Neural crest cell (in vitro differentiated cells): ENCODE measurements around the gene ZNF385B. TPM values are rescaled to one million over a fixed set of nuclear protein-coding genes. Genes with fewer than 3 reads are reported as not detected.

Experiments
- DNase-seq: peaks from one replicate; pipeline ENCODE4 v3.0.0; 2021; ENCODE audit warnings: low read depth, mixed read lengths, low spot score
- H3K27ac Mint-ChIP-seq: one replicate; pipeline ENCODE4 v1.8.0; 2021; ENCODE audit warnings: mild to moderate bottlenecking, mixed read lengths; ENCODE audit not compliant: unreplicated experiment
- H3K27me3 Mint-ChIP-seq: 2 replicates; pipeline ENCODE4 v1.8.0; 2021; ENCODE audit warnings: low read depth, mild to moderate bottlenecking, mixed read lengths
- H3K36me3 Mint-ChIP-seq: 2 replicates; pipeline ENCODE4 v1.8.0; 2021; ENCODE audit warnings: low read depth, mild to moderate bottlenecking, mixed read lengths
- H3K4me1 Mint-ChIP-seq: 2 replicates; pipeline ENCODE4 v1.8.0; 2021; ENCODE audit warnings: mixed read lengths
- H3K4me3 Mint-ChIP-seq: one replicate; pipeline ENCODE4 v1.8.0; 2021; ENCODE audit warnings: mild to moderate bottlenecking, mixed read lengths
- H3K9me3 Mint-ChIP-seq: 2 replicates; pipeline ENCODE4 v1.8.0; 2021; ENCODE audit warnings: mixed read lengths
- total RNA-seq: library from RNA; stranded (reverse); gene quantifications from 2 replicates; pipeline ENCODE4 v1.2.1, GENCODE V29; 2021
- TF ChIP-seq, protein P1 (sequence below): fragments of 200-600 bp; sonication (generic); conservative IDR thresholded peaks from 2 replicates; pipeline ENCODE4 v1.5.0; 2021; ENCODE audit warnings: antibody characterized with exemption, mild to moderate bottlenecking

ZNF385B gene
- total RNA-seq, 1 donor from 2014 or later: 2.1 TPM

DNA sequence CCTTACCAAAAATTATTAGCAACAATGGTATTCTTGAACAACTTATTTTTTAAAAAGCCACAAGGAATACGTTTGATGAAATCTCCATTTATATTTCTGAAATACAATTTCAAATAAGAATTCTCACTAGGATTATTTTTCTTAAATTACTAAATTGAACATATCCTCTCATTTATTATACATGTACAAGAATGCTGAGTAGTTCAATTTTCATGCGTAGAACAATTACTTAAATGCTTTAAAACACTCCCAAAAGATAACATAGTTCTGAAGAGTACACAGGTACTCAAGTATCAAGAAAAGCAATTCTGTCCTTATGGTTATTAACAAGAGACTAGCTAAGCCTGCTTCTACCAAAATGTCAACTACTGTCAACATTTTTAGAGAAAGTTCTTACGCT lies 268.1 kb downstream of the ZNF385B start:
- H3K9me3 Mint-ChIP-seq: no peaks in the 10 kb centered on the region
- no peaks in the 10 kb centered on the region for H3K27me3 Mint-ChIP-seq
- no peak overlapping the region for H3K4me3 Mint-ChIP-seq
- TF ChIP-seq, protein P1, sequence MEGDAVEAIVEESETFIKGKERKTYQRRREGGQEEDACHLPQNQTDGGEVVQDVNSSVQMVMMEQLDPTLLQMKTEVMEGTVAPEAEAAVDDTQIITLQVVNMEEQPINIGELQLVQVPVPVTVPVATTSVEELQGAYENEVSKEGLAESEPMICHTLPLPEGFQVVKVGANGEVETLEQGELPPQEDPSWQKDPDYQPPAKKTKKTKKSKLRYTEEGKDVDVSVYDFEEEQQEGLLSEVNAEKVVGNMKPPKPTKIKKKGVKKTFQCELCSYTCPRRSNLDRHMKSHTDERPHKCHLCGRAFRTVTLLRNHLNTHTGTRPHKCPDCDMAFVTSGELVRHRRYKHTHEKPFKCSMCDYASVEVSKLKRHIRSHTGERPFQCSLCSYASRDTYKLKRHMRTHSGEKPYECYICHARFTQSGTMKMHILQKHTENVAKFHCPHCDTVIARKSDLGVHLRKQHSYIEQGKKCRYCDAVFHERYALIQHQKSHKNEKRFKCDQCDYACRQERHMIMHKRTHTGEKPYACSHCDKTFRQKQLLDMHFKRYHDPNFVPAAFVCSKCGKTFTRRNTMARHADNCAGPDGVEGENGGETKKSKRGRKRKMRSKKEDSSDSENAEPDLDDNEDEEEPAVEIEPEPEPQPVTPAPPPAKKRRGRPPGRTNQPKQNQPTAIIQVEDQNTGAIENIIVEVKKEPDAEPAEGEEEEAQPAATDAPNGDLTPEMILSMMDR: no peak
- peaks cover 11% of the 10 kb centered on the region for H3K4me1 Mint-ChIP-seq
- H3K27ac Mint-ChIP-seq: no peak overlapping the region
- no peaks in the 10 kb centered on the region for H3K36me3 Mint-ChIP-seq
- DNase-seq: no peak

DNA sequence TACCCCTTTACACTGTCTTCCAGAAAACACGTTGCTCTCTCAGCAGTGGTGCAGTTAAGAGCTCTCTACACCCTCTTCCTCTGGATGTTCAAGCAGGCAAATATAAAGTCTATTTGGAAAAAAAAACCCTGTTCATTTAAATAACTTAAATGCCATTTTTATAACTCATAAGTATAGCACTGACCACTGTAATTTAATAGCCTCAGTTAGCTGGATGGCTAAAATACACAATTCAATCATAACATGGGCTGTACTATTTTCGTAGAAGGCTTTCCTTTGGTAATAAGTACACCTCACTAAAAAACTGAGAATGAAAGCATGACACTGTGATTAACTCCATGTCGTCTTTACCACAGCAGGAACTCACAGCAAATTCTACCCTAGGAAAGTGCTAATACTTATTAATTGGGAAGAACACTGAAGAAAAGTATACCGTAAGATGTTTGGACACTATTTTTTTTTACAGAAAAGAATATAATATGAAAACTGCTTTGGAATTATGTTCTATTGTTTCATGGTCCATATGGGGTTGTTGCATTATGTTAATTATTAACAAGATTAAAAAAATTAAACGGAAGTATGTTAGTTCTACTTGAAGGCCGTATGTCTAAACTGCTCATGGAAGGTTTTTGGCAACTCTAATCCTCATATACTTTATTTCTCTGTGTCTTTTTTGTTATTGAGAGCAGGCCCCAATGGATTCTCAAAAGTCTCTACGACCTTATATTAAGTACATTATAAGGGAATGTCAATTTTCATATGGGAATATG lies 269.1 kb downstream of the ZNF385B start:
- H3K27me3 Mint-ChIP-seq: no peaks in the 10 kb centered on the region
- DNase-seq: no peak
- no peak overlapping the region for H3K27ac Mint-ChIP-seq
- no peaks in the 10 kb centered on the region for H3K36me3 Mint-ChIP-seq
- TF ChIP-seq, protein P1: no peak
- peaks cover 13% of the 10 kb centered on the region for H3K4me1 Mint-ChIP-seq
- H3K4me3 Mint-ChIP-seq: no peak overlapping the region
- no peaks in the 10 kb centered on the region for H3K9me3 Mint-ChIP-seq

DNA sequence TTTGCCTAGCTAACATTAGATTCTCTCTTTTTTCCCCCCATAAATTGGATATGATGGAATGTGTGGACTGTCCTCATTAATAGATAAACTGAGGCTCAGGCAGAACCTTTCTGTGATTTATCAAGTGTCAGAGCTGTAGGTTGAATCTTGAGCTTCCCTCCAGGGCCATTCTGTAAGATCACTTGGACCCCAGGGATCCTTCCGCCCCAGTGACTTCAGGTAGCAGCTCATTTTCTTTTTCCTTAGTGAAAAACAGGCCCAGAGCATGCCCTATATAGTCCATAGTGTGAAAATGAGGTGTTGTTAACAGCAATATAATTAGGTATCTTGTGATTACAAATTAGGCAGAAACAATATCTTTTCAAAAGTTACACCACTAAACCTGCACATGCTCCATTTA lies 269.7 kb downstream of the ZNF385B start:
- peaks cover 13% of the 10 kb centered on the region for H3K4me1 Mint-ChIP-seq
- H3K27me3 Mint-ChIP-seq: no peaks in the 10 kb centered on the region
- no peak overlapping the region for H3K4me3 Mint-ChIP-seq
- TF ChIP-seq, protein P1: no peak
- no peak overlapping the region for H3K27ac Mint-ChIP-seq
- no peaks in the 10 kb centered on the region for H3K36me3 Mint-ChIP-seq
- no peaks in the 10 kb centered on the region for H3K9me3 Mint-ChIP-seq
- no peak for DNase-seq

DNA sequence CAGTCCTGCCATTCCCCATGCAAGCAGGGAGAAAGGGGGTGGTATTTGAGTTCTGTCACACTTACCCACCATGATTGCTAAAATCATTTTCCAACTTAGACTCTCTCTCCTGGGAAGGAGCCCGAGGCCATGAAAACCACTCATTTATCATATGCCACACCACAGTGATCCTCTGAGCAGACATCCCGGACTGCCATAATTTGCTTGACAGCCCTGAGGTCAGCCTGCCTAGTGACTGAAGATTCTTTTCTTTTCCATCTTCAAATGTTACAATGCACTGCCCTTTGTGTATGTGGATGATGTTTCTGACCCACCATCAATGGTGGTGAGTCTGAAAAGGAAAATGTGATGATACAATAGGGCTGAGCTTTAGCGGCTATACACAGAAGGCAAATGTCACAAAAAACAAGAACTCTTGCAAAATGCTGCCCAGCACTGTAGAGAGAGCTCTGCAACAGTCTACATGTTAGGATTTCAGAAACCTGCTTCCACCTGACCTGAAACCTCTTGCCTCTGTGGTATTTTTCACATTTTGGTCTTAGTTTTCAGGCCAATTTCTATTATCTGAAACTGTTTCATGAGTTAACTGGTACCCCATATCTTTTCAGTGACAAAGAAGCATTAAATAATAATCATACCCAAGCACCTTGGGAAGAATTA lies 272.8 kb downstream of the ZNF385B start:
- Mint-ChIP-seq H3K36me3 (no peaks in the 10 kb centered on the region), H3K27ac (no peak overlapping the region), H3K9me3 (no peaks in the 10 kb centered on the region), H3K4me3 (no peak overlapping the region), H3K27me3 (no peaks in the 10 kb centered on the region), H3K4me1 (peaks cover 13% of the 10 kb centered on the region)
- TF ChIP-seq, protein P1: no peak
- DNase-seq: no peak

DNA sequence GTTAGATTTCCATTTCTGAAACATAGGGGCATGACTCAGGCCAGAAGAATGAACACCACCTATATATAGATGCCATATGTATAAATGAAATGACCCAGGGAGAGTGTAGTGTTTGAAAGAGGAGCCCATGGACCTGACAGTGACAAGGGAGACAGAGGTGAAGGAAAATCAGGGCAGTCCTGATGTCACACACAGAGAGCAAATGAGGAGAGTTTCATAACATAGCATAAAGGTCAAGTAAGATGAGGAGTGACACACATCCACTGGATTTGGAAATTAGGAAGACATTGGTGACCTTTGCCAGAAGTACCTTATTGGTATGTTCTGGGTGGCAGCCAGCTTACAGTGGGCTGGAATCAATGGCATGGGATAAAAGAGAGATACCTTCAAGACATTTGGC lies 276.7 kb downstream of the ZNF385B start:
- no peaks in the 10 kb centered on the region for H3K9me3 Mint-ChIP-seq
- no peak overlapping the region for H3K27ac Mint-ChIP-seq
- no peak overlapping the region for H3K4me3 Mint-ChIP-seq
- no peaks in the 10 kb centered on the region for H3K27me3 Mint-ChIP-seq
- TF ChIP-seq, protein P1: no peak
- H3K36me3 Mint-ChIP-seq: no peaks in the 10 kb centered on the region
- peaks cover 13% of the 10 kb centered on the region for H3K4me1 Mint-ChIP-seq
- no peak for DNase-seq
